ENCODE data around the gene RBM42.

Gene RBM42

GRCh38 chr19:35615036-35615435 is 13.8 kb upstream of the RBM42 start:
- DNase-seq: no peak
- Histone ChIP-seq H3K36me3 (peaks cover 11% of the 10 kb centered on the region), H3K9me3 (no peaks in the 10 kb centered on the region), H3K4me3 (ENCODE audit: low read depth, low read length) (no peak overlapping the region), H3K4me1 (no peaks in the 10 kb centered on the region), H3K27me3 (no peaks in the 10 kb centered on the region)
- no peak for TF ChIP-seq CTCF (IDR thresholded peaks at IDR 0.05; ENCODE audit: low read depth, low read length)

- Histone ChIP-seq H3K9me3 (no peaks in the 10 kb centered on the region), H3K27me3 (no peaks in the 10 kb centered on the region), H3K36me3 (peaks cover 11% of the 10 kb centered on the region), H3K4me1 (no peaks in the 10 kb centered on the region), H3K4me3 (ENCODE audit: low read depth, low read length) (no peak overlapping the region)
- DNase-seq: no peak
- TF ChIP-seq CTCF (IDR thresholded peaks at IDR 0.05; ENCODE audit: low read depth, low read length): peak; percentile 25
Measured at GRCh38 chr19:35618857-35619256, 10.0 kb upstream of the RBM42 start.

GRCh38 chr19:35619290-35619923 is 9.4 kb upstream of the RBM42 start:
- no peaks in the 10 kb centered on the region for H3K9me3 ChIP-seq
- no peaks in the 10 kb centered on the region for H3K4me1 ChIP-seq
- H3K4me3 ChIP-seq (ENCODE audit: low read depth, low read length): no peak overlapping the region
- no peaks in the 10 kb centered on the region for H3K27me3 ChIP-seq
- no peak for TF ChIP-seq CTCF (IDR thresholded peaks at IDR 0.05; ENCODE audit: low read depth, low read length)
- DNase-seq: no peak
- peaks cover 11% of the 10 kb centered on the region for H3K36me3 ChIP-seq

- no peak for TF ChIP-seq CTCF (IDR thresholded peaks at IDR 0.05; ENCODE audit: low read depth, low read length)
Measured at GRCh38 chr19:35620001-35620400, 8.8 kb upstream of the RBM42 start.

GRCh38 chr19:35621708-35622107 is 7.1 kb upstream of the RBM42 start:
- Histone ChIP-seq H3K36me3 (no peaks in the 10 kb centered on the region), H3K4me3 (ENCODE audit: low read depth, low read length) (no peak overlapping the region), H3K27me3 (no peaks in the 10 kb centered on the region), H3K4me1 (no peaks in the 10 kb centered on the region), H3K9me3 (no peaks in the 10 kb centered on the region)
- TF ChIP-seq CTCF (IDR thresholded peaks at IDR 0.05; ENCODE audit: low read depth, low read length): no peak
- DNase-seq: no peak

More at GRCh38 chr19:35620001-35620400, 8.8 kb upstream of the RBM42 start:
- H3K4me1 ChIP-seq: no peaks in the 10 kb centered on the region
- H3K4me3 ChIP-seq (ENCODE audit: low read depth, low read length): no peak overlapping the region
- no peaks in the 10 kb centered on the region for H3K9me3 ChIP-seq
- DNase-seq: no peak
- H3K27me3 ChIP-seq: no peaks in the 10 kb centered on the region
- peaks cover 8% of the 10 kb centered on the region for H3K36me3 ChIP-seq

GRCh38 chr19:35622750-35623149 is 6.1 kb upstream of the RBM42 start:
- TF ChIP-seq CTCF (IDR thresholded peaks at IDR 0.05; ENCODE audit: low read depth, low read length): no peak
- Histone ChIP-seq H3K36me3 (no peaks in the 10 kb centered on the region), H3K4me1 (no peaks in the 10 kb centered on the region), H3K9me3 (no peaks in the 10 kb centered on the region), H3K4me3 (ENCODE audit: low read depth, low read length) (no peak overlapping the region), H3K27me3 (no peaks in the 10 kb centered on the region)
- DNase-seq: no peak
